Brain pericyte (primary cell): ENCODE results near the gene CEP85L.

Source experiments
- DNase-seq: peaks from one replicate; pipeline ENCODE4 v3.0.0-alpha.2; 2012; ENCODE audit warnings: low read depth, low spot score

The CEP85L gene

GRCh38 chr6:118579786-118580185, 71.6 kb downstream of the CEP85L start:
- no peak for DNase-seq

GRCh38 chr6:118578617-118579016, 72.8 kb downstream of the CEP85L start:
- DNase-seq: no peak

GRCh38 chr6:118577972-118578371, 73.4 kb downstream of the CEP85L start:
- DNase-seq: no peak

- no peak for DNase-seq
Observed at GRCh38 chr6:118574051-118574865, 77.1 kb downstream of the CEP85L start.

- DNase-seq: no peak
Observed at GRCh38 chr6:118571121-118571520, 80.3 kb downstream of the CEP85L start.

- DNase-seq: no peak
Observed at GRCh38 chr6:118569498-118569897, 81.9 kb downstream of the CEP85L start.

- no peak for DNase-seq
Observed at GRCh38 chr6:118567974-118568373, 83.4 kb downstream of the CEP85L start.

- no peak for DNase-seq
Observed at GRCh38 chr6:118565311-118565960, 86.0 kb downstream of the CEP85L start.

- DNase-seq: no peak
Observed at GRCh38 chr6:118562959-118563358, 88.4 kb downstream of the CEP85L start.

- no peak for DNase-seq
Observed at GRCh38 chr6:118562248-118562647, 89.1 kb downstream of the CEP85L start.

- DNase-seq: no peak
Observed at GRCh38 chr6:118559659-118560058, 91.7 kb downstream of the CEP85L start.

GRCh38 chr6:118558464-118559217, 92.8 kb downstream of the CEP85L start:
- no peak for DNase-seq

- DNase-seq: no peak
Observed at GRCh38 chr6:118554698-118555097, 96.7 kb downstream of the CEP85L start.

- no peak for DNase-seq
Observed at GRCh38 chr6:118553132-118553531, 98.3 kb downstream of the CEP85L start.

GRCh38 chr6:118551063-118552053, 100.0 kb downstream of the CEP85L start:
- no peak for DNase-seq

- no peak for DNase-seq
Observed at GRCh38 chr6:118548613-118549012, 102.8 kb downstream of the CEP85L start.

- DNase-seq: no peak
Observed at GRCh38 chr6:118548136-118548535, 103.3 kb downstream of the CEP85L start, which contains the start of gene PLN. PLN (plus strand) TSS chr6:118548296; CDS start chr6:118558922, 10,626 bp downstream.

- no peak for DNase-seq
Observed at GRCh38 chr6:118546880-118547218, 104.5 kb downstream of the CEP85L start.

- DNase-seq: no peak
Observed at GRCh38 chr6:118546164-118546879, 105.1 kb downstream of the CEP85L start.

- DNase-seq: no peak
Observed at GRCh38 chr6:118544105-118544504, 107.3 kb downstream of the CEP85L start.
